GM23248 (cell line): ENCODE measurements around the gene MYRF. TPM values are rescaled to one million over a fixed set of nuclear protein-coding genes. Genes with fewer than 3 reads are reported as not detected.

Experiments used
- DNase-seq: peaks from one replicate; pipeline ENCODE4 v3.0.0-alpha.2; 2015
- H2AFZ ChIP-seq: fragments of 200-600 bp; sonication (generic); 2 replicates; pipeline ENCODE4 v1.6.1; 2016; ENCODE audit warnings: antibody characterized with exemption
- H3F3A ChIP-seq: fragments of 200-600 bp; sonication (generic); 2 replicates; pipeline ENCODE4 v1.6.1; 2016; ENCODE audit warnings: mild to moderate bottlenecking, antibody characterized with exemption, mixed run types; ENCODE audit not compliant: insufficient read depth
- H3K27ac ChIP-seq: fragments of 200-600 bp; sonication (generic); 2 replicates; pipeline ENCODE4 v1.5.1; 2016; ENCODE audit warnings: mild to moderate bottlenecking
- H3K27me3 ChIP-seq: fragments of 200-600 bp; sonication (generic); replicated peaks from 2 replicates; pipeline ENCODE4 v1.6.1; 2016; ENCODE audit warnings: mild to moderate bottlenecking; ENCODE audit not compliant: insufficient read depth
- H3K36me3 ChIP-seq: fragments of 200-600 bp; sonication (generic); 2 replicates; pipeline ENCODE4 v1.6.1; 2016; ENCODE audit warnings: low read depth, mild to moderate bottlenecking
- H3K4me1 ChIP-seq: fragments of 200-600 bp; sonication (generic); 2 replicates; pipeline ENCODE4 v1.6.1; 2016; ENCODE audit warnings: mild to moderate bottlenecking; ENCODE audit not compliant: insufficient read depth
- H3K4me2 ChIP-seq: fragments of 200-600 bp; sonication (generic); one replicate; pipeline ENCODE4 v1.6.1; 2016; ENCODE audit warnings: mild to moderate bottlenecking; ENCODE audit not compliant: unreplicated experiment
- H3K4me3 ChIP-seq: fragments of 200-600 bp; sonication (generic); 2 replicates; pipeline ENCODE4 v1.5.1; 2016; ENCODE audit warnings: mild to moderate bottlenecking
- H3K79me2 ChIP-seq: fragments of 200-600 bp; sonication (generic); 2 replicates; pipeline ENCODE4 v1.6.1; 2016; ENCODE audit warnings: mild to moderate bottlenecking; ENCODE audit not compliant: insufficient read depth
- H3K9ac ChIP-seq: fragments of 200-600 bp; sonication (generic); 2 replicates; pipeline ENCODE4 v1.6.1; 2016; ENCODE audit warnings: mild to moderate bottlenecking
- H3K9me2 ChIP-seq: fragments of 200-600 bp; sonication (generic); 2 replicates; pipeline ENCODE4 v1.6.1; 2016; ENCODE audit warnings: mixed run types, mild to moderate bottlenecking, moderate library complexity; ENCODE audit not compliant: insufficient read depth
- H3K9me3 ChIP-seq: fragments of 200-600 bp; sonication (generic); one replicate; pipeline ENCODE4 v1.6.1; 2017; ENCODE audit warnings: low read depth
- H4K20me1 ChIP-seq: fragments of 200-600 bp; sonication (generic); 2 replicates; pipeline ENCODE4 v1.6.0; 2016; ENCODE audit not compliant: insufficient read depth
- EZH2 ChIP-seq: fragments of 200-600 bp; sonication (generic); IDR thresholded peaks from 2 replicates; pipeline ENCODE4 v1.6.1; 2018; ENCODE audit warnings: antibody characterized with exemption, mild to moderate bottlenecking; ENCODE audit not compliant: insufficient read depth, poor library complexity, severe bottlenecking
- EZH2phosphoT487 ChIP-seq: fragments of 200-600 bp; sonication (generic); IDR thresholded peaks from 2 replicates; pipeline ENCODE4 v1.6.1; 2018; ENCODE audit warnings: antibody characterized with exemption, moderate library complexity, mild to moderate bottlenecking, low read depth; ENCODE audit not compliant: insufficient read depth
- WGBS, 2 experiments: methylation state at CpG; one replicate each; pipeline ENCODE4 v1.1.6; 2015 to 2017; ENCODE audit warnings: low lambda C conversion rate in 2 of 2, low coverage in 1 of 2; ENCODE audit errors: missing lambda C conversion rate in 2 of 2; 5-methylcytosine and 5-hydroxymethylcytosine counted together
- in situ Hi-C: fragments of 300-500 bp; cut with MboI; formaldehyde crosslinking; loops from 2 replicates; pipeline ENCODE4 v1.15.0; 2020
- polyA plus RNA-seq: library from polyadenylated mRNA; unstranded; fragments of >200 nt; fragmentation: Nextera tagmentation; extraction: Ambion mirVana; gene quantifications from 2 replicates; pipeline ENCODE4 v1.2.1, GENCODE V29; 2016
- total RNA-seq: library from RNA; depleted of rRNA; stranded (reverse); fragments of >200 nt; shearing (Covaris generic); gene quantifications from 2 replicates; pipeline ENCODE4 v1.2.3, GENCODE V29; 2014

The MYRF gene
- total and polyA plus RNA-seq, 2 experiments from 2014 or later, result 0.05 TPM; not detected in 1

GRCh38 chr11:61717286-61718033 is 35.0 kb upstream of the MYRF start:
- no peaks in the 10 kb centered on the region for H3K36me3 ChIP-seq
- H3K4me1 ChIP-seq, result peaks cover 10% of the 10 kb centered on the region
- in situ Hi-C loops, result no loop called here
- H4K20me1 ChIP-seq, result no peaks in the 10 kb centered on the region
- 90 to 92% methylated on average over 19 of the region's 19 CpGs for WGBS, 2 experiments
- no peaks in the 10 kb centered on the region for H3K27me3 ChIP-seq
- H3K4me3 ChIP-seq, result no peak overlapping the region
- no peak overlapping the region for H2AFZ ChIP-seq
- no peaks in the 10 kb centered on the region for H3F3A ChIP-seq
- no peaks in the 10 kb centered on the region for H3K9me3 ChIP-seq
- no peak overlapping the region for H3K27ac ChIP-seq
- peak overlapping the region; percentile 63 for H3K9ac ChIP-seq
- no peaks in the 10 kb centered on the region for H3K79me2 ChIP-seq
- no peak overlapping the region for H3K4me2 ChIP-seq
- DNase-seq, result no peak
- no peaks in the 10 kb centered on the region for H3K9me2 ChIP-seq
- TF ChIP-seq EZH2phosphoT487 (no peak), EZH2 (no peak)

- in situ Hi-C loops, result no loop called here
- Histone ChIP-seq H3K9me2 (no peaks in the 10 kb centered on the region), H3K9me3 (no peaks in the 10 kb centered on the region), H3K4me3 (peak overlapping the region; percentile 67), H3K27me3 (no peaks in the 10 kb centered on the region), H3K4me2 (peak overlapping the region; percentile 67), H3K9ac (peak overlapping the region; percentile 63), H3K79me2 (no peaks in the 10 kb centered on the region), H3K36me3 (no peaks in the 10 kb centered on the region), H3K4me1 (peaks cover 10% of the 10 kb centered on the region), H3K27ac (no peak overlapping the region), H4K20me1 (no peaks in the 10 kb centered on the region), H2AFZ (peak overlapping the region; percentile 80), H3F3A (no peaks in the 10 kb centered on the region)
- 6 to 9% methylated on average over 6 to 9 of the region's 9 CpGs for WGBS, 2 experiments
- no peak for TF ChIP-seq EZH2
- TF ChIP-seq EZH2phosphoT487, result no peak
- peak; percentile 23 for DNase-seq
These were observed 34.3 kb upstream of the MYRF start for GRCh38 chr11:61718046-61718531.

- peak; percentile 80 for DNase-seq
- 5% methylated on average over 20 to 21 of the region's 21 CpGs for WGBS, 2 experiments
- H3K27me3 ChIP-seq, result no peaks in the 10 kb centered on the region
- H3K9me2 ChIP-seq, result no peaks in the 10 kb centered on the region
- in situ Hi-C loops, result no loop called here
- H4K20me1 ChIP-seq, result no peaks in the 10 kb centered on the region
- H3K4me1 ChIP-seq, result peaks cover 10% of the 10 kb centered on the region
- no peaks in the 10 kb centered on the region for H3K9me3 ChIP-seq
- no peaks in the 10 kb centered on the region for H3K79me2 ChIP-seq
- no peak overlapping the region for H3K27ac ChIP-seq
- peak overlapping the region; percentile 80 for H2AFZ ChIP-seq
- no peaks in the 10 kb centered on the region for H3F3A ChIP-seq
- peak overlapping the region; percentile 67 for H3K4me3 ChIP-seq
- no peaks in the 10 kb centered on the region for H3K36me3 ChIP-seq
- peak overlapping the region; percentile 63 for H3K9ac ChIP-seq
- no peak for TF ChIP-seq EZH2
- no peak for TF ChIP-seq EZH2phosphoT487
- peak overlapping the region; percentile 67 for H3K4me2 ChIP-seq
These were observed 33.7 kb upstream of the MYRF start for GRCh38 chr11:61718621-61719302.

GRCh38 chr11:61719978-61720377 is 32.5 kb upstream of the MYRF start:
- 97% methylated on average over 12 of the region's 12 CpGs for WGBS, 2 experiments
- no peaks in the 10 kb centered on the region for H3K36me3 ChIP-seq
- no peak overlapping the region for H3K27ac ChIP-seq
- no peaks in the 10 kb centered on the region for H3F3A ChIP-seq
- no peaks in the 10 kb centered on the region for H3K9me2 ChIP-seq
- H3K4me2 ChIP-seq, result no peak overlapping the region
- no peak overlapping the region for H2AFZ ChIP-seq
- no peak overlapping the region for H3K9ac ChIP-seq
- peaks cover 10% of the 10 kb centered on the region for H3K4me1 ChIP-seq
- DNase-seq, result no peak
- no peaks in the 10 kb centered on the region for H3K9me3 ChIP-seq
- no peaks in the 10 kb centered on the region for H3K27me3 ChIP-seq
- TF ChIP-seq EZH2, result no peak
- no peak for TF ChIP-seq EZH2phosphoT487
- no peaks in the 10 kb centered on the region for H3K79me2 ChIP-seq
- no peaks in the 10 kb centered on the region for H4K20me1 ChIP-seq
- no peak overlapping the region for H3K4me3 ChIP-seq
- in situ Hi-C loops, result no loop called here
